ENCODE data around the gene LUZP1. TPM values are rescaled to one million over a fixed set of nuclear protein-coding genes. Genes with fewer than 3 reads are reported as not detected.

Gene LUZP1
- total RNA-seq, 4 donors from 2014 or later: 28.3 to 46.4 (median 33.3) TPM

DNA sequence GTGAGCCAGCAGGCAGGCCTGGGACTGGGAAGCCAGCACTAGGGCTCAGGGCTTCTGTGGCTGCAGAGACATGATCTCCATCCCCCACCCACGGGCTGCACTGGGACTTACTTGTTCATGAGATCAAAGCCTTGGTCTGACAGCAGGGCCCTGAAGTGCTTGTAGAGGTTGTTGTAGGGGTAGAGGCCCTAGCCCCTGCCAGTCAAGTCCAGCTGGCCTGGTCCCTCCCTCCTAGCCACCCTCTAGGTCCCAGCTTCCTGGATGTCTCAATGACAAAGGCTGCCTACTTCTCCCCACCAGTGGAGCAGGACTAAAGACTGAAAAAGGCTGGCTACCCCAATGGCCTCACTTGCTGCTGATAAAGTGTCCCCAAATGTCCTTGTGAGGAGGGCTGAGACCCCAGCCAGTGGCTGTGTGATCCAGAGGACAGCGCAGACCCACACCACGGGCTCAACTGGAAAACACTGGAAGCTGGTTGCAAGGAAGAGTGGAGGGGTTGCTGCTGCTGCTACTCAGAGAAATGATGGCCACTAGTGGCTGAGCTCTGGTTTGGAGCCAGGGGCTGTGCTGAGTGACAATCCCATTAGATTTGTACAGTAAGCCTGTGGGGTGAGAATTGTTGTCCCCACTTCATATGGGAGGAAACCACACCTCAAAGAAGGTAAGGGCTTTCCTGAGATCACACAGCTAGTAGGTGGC, 47.2 kb upstream of the LUZP1 start:
- in situ Hi-C loops (cut with MboI; ENCODE audit: low pct_ligation_motif_present in 1 of 4, low pct_unique_long_range_greater_than_20kb in 1 of 4, low sequenced_read_pairs in 3 of 4) (no loop called here), intact Hi-C loops (cut with DNase I; ENCODE audit: low total_unique reads) (no loop called here)
- Histone ChIP-seq H3K27me3 (peaks cover 64% of the 10 kb centered on the region), H3K4me3 (no peak overlapping the region), H3K36me3 (no peaks in the 10 kb centered on the region), H3K27ac (no peak overlapping the region), H3K9me3 (no peaks in the 10 kb centered on the region), H3K4me1 (peaks cover 0 to 15% (median 12%) of the 10 kb centered on the region in 4 donors)
- WGBS, 2 donors (ENCODE audit: low coverage in 1 of 2): 70% methylated on average over 3 of the region's 3 CpGs; no CpG with 5 or more reads in 1 of the 2 donors
- DNase-seq: no peak
- no peak for TF ChIP-seq EP300 (IDR thresholded peaks at IDR 0.05; ENCODE audit: low read depth)
- no peak for TF ChIP-seq POLR2AphosphoS5 (IDR thresholded peaks at IDR 0.05)
- no peak for TF ChIP-seq CTCF (IDR thresholded peaks at IDR 0.05)
- no peak for TF ChIP-seq POLR2A (IDR thresholded peaks at IDR 0.05)

DNA sequence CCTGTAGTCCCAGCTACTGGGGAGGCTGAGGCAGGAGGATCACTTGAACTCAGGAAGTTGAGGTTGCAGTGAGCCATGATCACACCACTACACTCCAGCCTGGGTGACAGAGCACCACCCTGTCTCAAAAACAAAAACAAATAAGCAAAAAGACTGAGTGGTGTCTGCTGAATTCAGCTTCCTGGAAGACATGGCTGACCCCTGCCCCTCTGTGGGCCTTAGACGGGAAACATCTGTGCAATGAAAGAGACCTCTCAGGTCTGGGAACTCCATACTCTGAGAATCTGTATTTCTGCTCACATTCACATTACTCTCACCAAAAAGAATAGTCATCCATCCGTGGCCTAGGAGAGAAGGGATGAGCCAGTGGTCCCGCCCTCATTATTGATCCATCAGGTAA, 46.6 kb upstream of the LUZP1 start:
- WGBS, 2 donors (ENCODE audit: low coverage in 1 of 2): 88 to 100% methylated on average over 1 to 3 of the region's 3 CpGs

DNA sequence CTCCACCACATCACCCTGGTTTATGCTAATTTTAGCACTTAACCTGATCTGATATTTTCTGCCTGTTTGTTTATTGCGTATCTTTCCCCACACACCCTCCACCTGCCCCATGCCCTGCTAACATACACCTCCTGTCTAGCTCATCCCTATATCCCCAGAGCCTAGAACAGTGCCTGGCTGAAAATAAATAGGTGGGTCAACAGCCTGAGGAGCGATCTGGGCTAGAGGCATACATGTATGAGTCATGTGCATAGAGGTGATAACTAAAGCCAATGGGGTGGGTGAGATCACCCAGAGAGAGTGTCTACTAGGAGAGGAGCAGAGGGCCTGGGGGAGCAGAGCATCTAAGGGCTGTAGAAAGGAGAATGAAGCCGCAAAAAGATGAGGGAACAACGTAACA, 46.0 kb upstream of the LUZP1 start:
- Histone ChIP-seq H3K36me3 (no peaks in the 10 kb centered on the region), H3K27ac (no peak overlapping the region), H3K4me1 (peaks cover 0 to 15% (median 12%) of the 10 kb centered on the region in 4 donors), H3K27me3 (peaks cover 62% of the 10 kb centered on the region), H3K4me3 (no peak overlapping the region), H3K9me3 (no peaks in the 10 kb centered on the region)
- no peak for DNase-seq
- TF ChIP-seq POLR2A (IDR thresholded peaks at IDR 0.05): no peak
- intact Hi-C loops (cut with DNase I; ENCODE audit: low total_unique reads): no loop called here
- WGBS, 2 donors (ENCODE audit: low coverage in 1 of 2): 91 to 94% methylated on average over 3 to 4 of the region's 4 CpGs
- in situ Hi-C loops (cut with MboI; ENCODE audit: low pct_ligation_motif_present in 1 of 4, low pct_unique_long_range_greater_than_20kb in 1 of 4, low sequenced_read_pairs in 3 of 4): no loop called here

More for the DNA sequence above, 46.6 kb upstream of the LUZP1 start:
- H3K36me3 ChIP-seq: no peaks in the 10 kb centered on the region
- H3K4me3 ChIP-seq: no peak overlapping the region
- intact Hi-C loops (cut with DNase I; ENCODE audit: low total_unique reads) (no loop called here), in situ Hi-C loops (cut with MboI; ENCODE audit: low pct_ligation_motif_present in 1 of 4, low pct_unique_long_range_greater_than_20kb in 1 of 4, low sequenced_read_pairs in 3 of 4) (no loop called here)
- no peak for DNase-seq
- H3K9me3 ChIP-seq: no peaks in the 10 kb centered on the region
- H3K27ac ChIP-seq: no peak overlapping the region
- H3K27me3 ChIP-seq: peaks cover 64% of the 10 kb centered on the region
- H3K4me1 ChIP-seq: peaks cover 0 to 15% (median 12%) of the 10 kb centered on the region in 4 donors
- TF ChIP-seq CTCF (IDR thresholded peaks at IDR 0.05) (no peak), POLR2A (IDR thresholded peaks at IDR 0.05) (no peak), POLR2AphosphoS5 (IDR thresholded peaks at IDR 0.05) (no peak), EP300 (IDR thresholded peaks at IDR 0.05; ENCODE audit: low read depth) (no peak)

DNA sequence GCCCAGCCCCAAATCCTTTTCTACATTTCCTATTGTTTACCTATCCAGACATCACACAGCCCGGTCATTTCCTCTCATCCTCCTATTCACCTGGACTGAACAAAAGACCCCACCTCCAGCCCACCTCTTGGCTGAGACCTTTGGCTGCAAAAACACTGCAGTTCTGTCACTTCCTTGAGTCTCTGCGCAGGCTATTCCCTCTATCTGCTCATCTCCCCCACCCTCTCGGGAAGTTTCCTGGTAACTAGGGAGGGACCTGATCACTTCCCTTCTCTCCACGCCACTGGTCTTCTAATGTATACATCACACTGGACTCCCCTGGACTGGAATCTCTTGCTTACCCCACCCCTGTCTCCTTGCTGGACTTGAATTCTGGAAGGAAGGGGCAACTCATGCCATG, 43.3 kb upstream of the LUZP1 start:
- Histone ChIP-seq H3K9me3 (no peaks in the 10 kb centered on the region), H3K27ac (no peak overlapping the region), H3K27me3 (peaks cover 35% of the 10 kb centered on the region), H3K36me3 (no peaks in the 10 kb centered on the region), H3K4me3 (no peak overlapping the region), H3K4me1 (peaks cover 0 to 7% (median 5%) of the 10 kb centered on the region in 4 donors)
- intact Hi-C loops (cut with DNase I; ENCODE audit: low total_unique reads) (no loop called here), in situ Hi-C loops (cut with MboI; ENCODE audit: low pct_ligation_motif_present in 1 of 4, low pct_unique_long_range_greater_than_20kb in 1 of 4, low sequenced_read_pairs in 3 of 4) (no loop called here)
- TF ChIP-seq POLR2AphosphoS5 (IDR thresholded peaks at IDR 0.05): no peak
- TF ChIP-seq POLR2A (IDR thresholded peaks at IDR 0.05): no peak
- no peak for TF ChIP-seq CTCF (IDR thresholded peaks at IDR 0.05)
- TF ChIP-seq EP300 (IDR thresholded peaks at IDR 0.05; ENCODE audit: low read depth): no peak
- WGBS, 2 donors (ENCODE audit: low coverage in 1 of 2): 48% methylated on average over 4 of the region's 4 CpGs; no CpG with 5 or more reads in 1 of the 2 donors
- DNase-seq: no peak

Data from transverse colon (tissue), 4 donors.